ENCODE results near the gene RNF144A. TPM values are rescaled to one million over a fixed set of nuclear protein-coding genes. Genes with fewer than 3 reads are reported as not detected.

The RNF144A gene
- total RNA-seq, 2 donors from 2014 or later, result 13.6 to 29.2 TPM

GRCh38 chr2:6957031-6957714, 40.0 kb downstream of the RNF144A start:
- no peaks in the 10 kb centered on the region for H3K9me3 Mint-ChIP-seq
- H3K27me3 Mint-ChIP-seq, result no peaks in the 10 kb centered on the region
- H3K36me3 Mint-ChIP-seq (ENCODE audit: low read depth), result no peaks in the 10 kb centered on the region
- ATAC-seq (replicated peaks), result no peak
- H3K4me3 Mint-ChIP-seq, result no peak overlapping the region
- H3K27ac Mint-ChIP-seq, result no peak overlapping the region
- H3K4me1 Mint-ChIP-seq, result peaks cover 4% of the 10 kb centered on the region

- Mint-ChIP-seq H3K4me1 (peaks cover 4% of the 10 kb centered on the region), H3K36me3 (ENCODE audit: low read depth) (no peaks in the 10 kb centered on the region), H3K27me3 (no peaks in the 10 kb centered on the region), H3K27ac (no peak overlapping the region), H3K9me3 (no peaks in the 10 kb centered on the region), H3K4me3 (no peak overlapping the region)
- no peak for ATAC-seq (replicated peaks)
Measured at GRCh38 chr2:6957910-6958615, 40.9 kb downstream of the RNF144A start.

- Mint-ChIP-seq H3K4me3 (no peak overlapping the region), H3K27ac (no peak overlapping the region), H3K9me3 (no peaks in the 10 kb centered on the region), H3K36me3 (ENCODE audit: low read depth) (no peaks in the 10 kb centered on the region), H3K27me3 (no peaks in the 10 kb centered on the region), H3K4me1 (peaks cover 4% of the 10 kb centered on the region)
- ATAC-seq (replicated peaks), result no peak
Measured at GRCh38 chr2:6958616-6959235, 41.5 kb downstream of the RNF144A start.

GRCh38 chr2:6959751-6960150, 42.5 kb downstream of the RNF144A start:
- no peak for ATAC-seq (replicated peaks)
- H3K27me3 Mint-ChIP-seq, result no peaks in the 10 kb centered on the region
- no peak overlapping the region for H3K4me3 Mint-ChIP-seq
- H3K9me3 Mint-ChIP-seq, result no peaks in the 10 kb centered on the region
- H3K4me1 Mint-ChIP-seq, result peaks cover 4% of the 10 kb centered on the region
- no peaks in the 10 kb centered on the region for H3K36me3 Mint-ChIP-seq (ENCODE audit: low read depth)
- no peak overlapping the region for H3K27ac Mint-ChIP-seq

GRCh38 chr2:6960659-6961058, 43.4 kb downstream of the RNF144A start:
- no peaks in the 10 kb centered on the region for H3K27me3 Mint-ChIP-seq
- H3K36me3 Mint-ChIP-seq (ENCODE audit: low read depth), result no peaks in the 10 kb centered on the region
- no peak overlapping the region for H3K27ac Mint-ChIP-seq
- no peaks in the 10 kb centered on the region for H3K9me3 Mint-ChIP-seq
- no peak overlapping the region for H3K4me3 Mint-ChIP-seq
- peaks cover 4% of the 10 kb centered on the region for H3K4me1 Mint-ChIP-seq
- no peak for ATAC-seq (replicated peaks)

GRCh38 chr2:6963727-6964126, 46.5 kb downstream of the RNF144A start:
- no peak for ATAC-seq (replicated peaks)
- H3K27ac Mint-ChIP-seq, result no peak overlapping the region
- H3K4me3 Mint-ChIP-seq, result no peak overlapping the region
- H3K36me3 Mint-ChIP-seq (ENCODE audit: low read depth), result no peaks in the 10 kb centered on the region
- H3K4me1 Mint-ChIP-seq, result peaks cover 4% of the 10 kb centered on the region
- H3K9me3 Mint-ChIP-seq, result no peaks in the 10 kb centered on the region
- no peaks in the 10 kb centered on the region for H3K27me3 Mint-ChIP-seq

- ATAC-seq (replicated peaks), result no peak
- Mint-ChIP-seq H3K27me3 (no peaks in the 10 kb centered on the region), H3K9me3 (no peaks in the 10 kb centered on the region), H3K4me1 (no peaks in the 10 kb centered on the region), H3K4me3 (no peak overlapping the region), H3K27ac (no peak overlapping the region), H3K36me3 (ENCODE audit: low read depth) (peaks cover 11% of the 10 kb centered on the region)
Measured at GRCh38 chr2:6965071-6965795, 48.0 kb downstream of the RNF144A start.

GRCh38 chr2:6966446-6966940, 49.3 kb downstream of the RNF144A start:
- no peak for ATAC-seq (replicated peaks)
- Mint-ChIP-seq H3K36me3 (ENCODE audit: low read depth) (peaks cover 23% of the 10 kb centered on the region), H3K27ac (no peak overlapping the region), H3K27me3 (no peaks in the 10 kb centered on the region), H3K9me3 (no peaks in the 10 kb centered on the region), H3K4me1 (no peaks in the 10 kb centered on the region), H3K4me3 (no peak overlapping the region)

GRCh38 chr2:6967301-6967700, 50.1 kb downstream of the RNF144A start:
- Mint-ChIP-seq H3K27ac (no peak overlapping the region), H3K4me1 (no peaks in the 10 kb centered on the region), H3K36me3 (ENCODE audit: low read depth) (peaks cover 27% of the 10 kb centered on the region)

GRCh38 chr2:6968319-6969100, 51.3 kb downstream of the RNF144A start:
- no peaks in the 10 kb centered on the region for H3K9me3 Mint-ChIP-seq

More at GRCh38 chr2:6967301-6967700, 50.1 kb downstream of the RNF144A start:
- H3K4me3 Mint-ChIP-seq, result no peak overlapping the region
- no peak for ATAC-seq (replicated peaks)
- H3K27me3 Mint-ChIP-seq, result no peaks in the 10 kb centered on the region
- H3K9me3 Mint-ChIP-seq, result no peaks in the 10 kb centered on the region

GRCh38 chr2:6970551-6970950, 53.3 kb downstream of the RNF144A start:
- H3K36me3 Mint-ChIP-seq (ENCODE audit: low read depth), result peaks cover 30% of the 10 kb centered on the region
- H3K9me3 Mint-ChIP-seq, result no peaks in the 10 kb centered on the region
- no peak overlapping the region for H3K27ac Mint-ChIP-seq
- H3K27me3 Mint-ChIP-seq, result no peaks in the 10 kb centered on the region
- H3K4me1 Mint-ChIP-seq, result no peaks in the 10 kb centered on the region
- no peak overlapping the region for H3K4me3 Mint-ChIP-seq
- no peak for ATAC-seq (replicated peaks)

More at GRCh38 chr2:6968319-6969100, 51.3 kb downstream of the RNF144A start:
- Mint-ChIP-seq H3K4me1 (no peaks in the 10 kb centered on the region), H3K27ac (no peak overlapping the region), H3K27me3 (no peaks in the 10 kb centered on the region), H3K36me3 (ENCODE audit: low read depth) (peaks cover 30% of the 10 kb centered on the region), H3K4me3 (no peak overlapping the region)
- ATAC-seq (replicated peaks), result no peak

- Mint-ChIP-seq H3K9me3 (no peaks in the 10 kb centered on the region), H3K27me3 (no peaks in the 10 kb centered on the region), H3K27ac (no peak overlapping the region), H3K36me3 (ENCODE audit: low read depth) (peaks cover 30% of the 10 kb centered on the region), H3K4me3 (no peak overlapping the region), H3K4me1 (no peaks in the 10 kb centered on the region)
- no peak for ATAC-seq (replicated peaks)
Measured at GRCh38 chr2:6970976-6971480, 53.8 kb downstream of the RNF144A start.

GRCh38 chr2:6971502-6971901, 54.3 kb downstream of the RNF144A start:
- Mint-ChIP-seq H3K36me3 (ENCODE audit: low read depth) (peaks cover 30% of the 10 kb centered on the region), H3K4me3 (no peak overlapping the region), H3K27ac (no peak overlapping the region), H3K4me1 (no peaks in the 10 kb centered on the region), H3K9me3 (no peaks in the 10 kb centered on the region), H3K27me3 (no peaks in the 10 kb centered on the region)
- no peak for ATAC-seq (replicated peaks)
